K562 (cell line): ENCODE data around the gene DIO3.

ENCODE experiments used
- CTCF ChIP-seq, 3 experiments: IDR thresholded peaks in 2 of 3; conservative IDR thresholded peaks in 1 of 3; 2 replicates each; pipeline ENCODE4 v1.5.1; 2011 to 2012; ENCODE audit warnings: low read length in 3 of 3, mild to moderate bottlenecking in 3 of 3, control low read depth in 2 of 3, improper control_type of control experiment in 1 of 3, inconsistent platforms in 1 of 3, low read depth in 1 of 3, mixed read lengths in 1 of 3, moderate library complexity in 1 of 3; ENCODE audit not compliant: insufficient read depth in 2 of 3
- HMG20A ChIP-seq: fragments of 450-650 bp; formaldehyde crosslinking; conservative IDR thresholded peaks from 2 replicates; pipeline ENCODE4 v1.4.0; 2020; ENCODE audit warnings: mild to moderate bottlenecking, mixed read lengths

GRCh38 chr14:101564819-101565698 lies 3.8 kb downstream of the DIO3 start:
- no peak for TF ChIP-seq HMG20A
- no peak for TF ChIP-seq CTCF (IDR thresholded peaks at IDR 0.05 in 2 of 3, conservative IDR thresholded peaks at IDR 0.05 in 1 of 3; ENCODE audit: insufficient read depth in 2 of 3, low read depth in 1 of 3, low read length in 3 of 3)
